HPDE6-E6E7 (cell line): Measurements from ENCODE around the gene HK3.

Source experiments
- DNase-seq: peaks from one replicate; pipeline ENCODE4 v3.0.0; 2011; ENCODE audit warnings: missing footprints; ENCODE audit errors: extremely low spot score

The HK3 gene

DNA sequence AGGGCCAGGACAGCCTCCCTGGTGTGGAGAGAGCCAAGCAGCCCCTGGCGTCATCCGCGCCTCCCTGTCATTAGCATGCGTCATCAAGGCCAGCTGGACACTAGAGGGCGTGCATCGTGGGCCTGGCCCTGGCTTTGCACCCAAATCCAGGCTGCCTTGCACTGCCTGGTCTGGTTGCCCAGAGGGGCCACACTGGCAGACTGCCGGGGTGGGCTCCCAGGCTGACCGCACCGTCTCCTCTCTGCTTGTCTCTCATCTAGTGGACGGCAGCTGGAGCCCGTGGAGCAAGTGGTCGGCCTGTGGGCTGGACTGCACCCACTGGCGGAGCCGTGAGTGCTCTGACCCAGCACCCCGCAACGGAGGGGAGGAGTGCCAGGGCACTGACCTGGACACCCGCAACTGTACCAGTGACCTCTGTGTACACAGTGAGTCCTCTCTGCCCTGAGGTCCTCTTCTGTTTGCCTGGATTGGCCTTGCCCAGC, 29.0 kb downstream of the HK3 start:
- DNase-seq = no peak

- no peak for DNase-seq
Measured at GRCh38 chr5:176869501-176870109, 29.5 kb downstream of the HK3 start.

DNA sequence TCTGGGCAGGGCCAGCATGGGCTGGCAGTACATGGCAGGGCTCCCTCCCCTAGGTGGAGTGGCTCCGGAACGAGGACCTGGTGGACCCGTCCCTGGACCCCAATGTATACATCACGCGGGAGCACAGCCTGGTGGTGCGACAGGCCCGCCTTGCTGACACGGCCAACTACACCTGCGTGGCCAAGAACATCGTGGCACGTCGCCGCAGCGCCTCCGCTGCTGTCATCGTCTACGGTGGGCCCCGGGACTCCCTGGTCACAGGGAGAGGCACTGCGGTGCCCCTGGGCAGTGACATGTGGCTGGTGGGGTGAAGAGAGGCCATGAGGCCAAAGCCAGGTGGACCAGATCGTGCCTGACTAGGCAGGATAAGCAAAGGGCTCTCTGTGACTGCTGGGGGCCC, 30.4 kb downstream of the HK3 start:
- no peak for DNase-seq

DNA sequence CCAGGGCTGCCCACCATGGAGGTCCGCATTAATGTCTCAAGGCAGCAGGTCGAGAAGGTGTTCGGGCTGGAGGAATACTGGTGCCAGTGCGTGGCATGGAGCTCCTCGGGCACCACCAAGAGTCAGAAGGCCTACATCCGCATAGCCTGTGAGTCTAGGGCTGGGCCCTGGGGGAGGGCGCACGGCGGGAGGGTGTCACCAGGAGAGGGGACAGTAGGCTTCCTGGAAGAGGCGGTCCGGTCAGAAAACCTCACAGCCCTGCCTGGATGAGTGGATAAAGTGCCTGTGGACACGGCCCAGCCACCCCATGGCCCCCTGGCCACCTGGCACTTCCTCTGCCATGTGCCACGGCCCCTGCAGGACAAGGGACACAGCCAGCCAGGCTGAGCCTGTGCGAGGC, 31.0 kb downstream of the HK3 start:
- no peak for DNase-seq

- no peak for DNase-seq
Measured at GRCh38 chr5:176866707-176867310, 32.3 kb downstream of the HK3 start.

- no peak for DNase-seq
Measured at GRCh38 chr5:176865964-176866363, 33.2 kb downstream of the HK3 start.

- no peak for DNase-seq
Measured at GRCh38 chr5:176864755-176865154, 34.4 kb downstream of the HK3 start.

GRCh38 chr5:176863765-176864098, 35.4 kb downstream of the HK3 start:
- no peak for DNase-seq

- DNase-seq = no peak
Measured at GRCh38 chr5:176863041-176863764, 35.9 kb downstream of the HK3 start.

- DNase-seq = no peak
Measured at GRCh38 chr5:176862330-176862995, 36.7 kb downstream of the HK3 start.

DNA sequence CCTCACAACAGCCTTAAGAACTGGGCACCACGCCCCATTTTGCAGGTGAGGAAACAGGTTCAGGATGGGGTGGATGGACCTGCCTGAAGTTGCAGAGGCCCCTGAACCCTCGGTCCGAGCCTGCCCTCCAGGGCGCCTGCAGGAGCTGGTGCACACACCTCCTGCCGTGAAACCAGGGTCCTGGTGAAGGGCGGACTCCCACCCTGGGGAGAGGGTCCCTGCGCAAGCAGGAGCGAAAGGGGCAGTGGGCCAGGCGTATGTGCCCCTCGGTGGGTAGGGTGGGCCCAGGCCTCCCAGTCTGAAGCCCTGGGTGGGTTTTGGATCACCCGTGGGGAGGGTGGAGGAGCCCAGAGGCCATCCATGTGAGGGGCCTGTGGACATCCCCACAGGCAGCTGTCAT, 37.9 kb downstream of the HK3 start:
- DNase-seq = no peak

DNA sequence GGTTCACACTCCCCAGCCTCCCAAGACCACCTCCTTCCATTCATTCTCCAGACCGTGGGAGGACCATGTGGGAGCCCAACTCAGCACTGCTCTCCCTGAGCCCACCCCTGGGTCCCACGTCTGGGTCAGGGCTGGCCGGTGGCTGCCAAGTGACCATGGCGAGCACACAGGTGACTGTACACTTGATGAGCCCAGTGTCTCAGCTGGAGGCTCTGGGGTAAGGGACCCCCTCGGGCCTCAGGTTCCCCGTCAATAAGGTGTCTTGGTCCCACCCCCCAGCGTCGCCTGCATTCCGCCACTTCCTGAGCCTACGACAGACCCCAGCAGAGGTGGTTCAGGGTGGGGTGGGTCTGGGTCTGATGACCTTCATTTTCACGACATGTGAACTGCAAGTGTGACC, 38.8 kb downstream of the HK3 start:
- DNase-seq = no peak

DNA sequence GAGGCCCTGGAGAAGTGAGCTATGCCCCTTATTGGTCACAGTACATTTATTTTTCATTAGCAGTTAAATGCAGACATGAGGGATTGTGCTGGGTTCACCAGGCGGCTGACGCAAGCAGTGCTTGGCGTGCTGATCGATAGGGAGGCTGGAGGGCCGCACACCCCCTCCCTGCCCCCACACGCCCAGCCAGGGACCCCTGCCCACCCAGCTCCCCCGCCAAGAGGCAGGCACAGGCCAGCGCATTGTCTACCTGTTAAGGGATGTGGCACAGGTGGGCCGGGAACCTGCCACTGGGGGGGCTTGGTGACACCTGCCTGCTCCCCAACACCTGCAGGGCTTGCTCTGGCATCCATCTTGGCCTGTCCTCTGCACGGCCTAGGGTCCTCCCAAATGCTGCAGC, 39.2 kb downstream of the HK3 start:
- DNase-seq = no peak

DNA sequence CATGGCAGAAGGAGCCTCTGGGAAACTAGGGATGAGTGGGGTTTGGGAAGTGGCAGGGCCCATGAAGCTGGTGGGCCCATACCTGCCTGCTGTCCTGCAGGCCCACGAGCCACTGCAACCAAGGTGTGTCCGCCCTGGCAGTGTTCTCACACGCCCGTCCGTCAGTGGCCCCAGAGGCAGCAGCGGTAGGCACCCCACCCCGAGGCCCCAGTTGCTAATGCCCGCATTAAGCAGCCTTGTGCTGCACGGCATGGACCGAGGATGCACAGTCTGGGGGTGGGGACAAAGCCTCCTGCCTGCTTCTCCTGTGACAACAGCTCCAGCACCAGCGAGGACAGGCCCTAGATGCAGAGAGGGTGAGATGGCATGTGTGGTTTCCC, 41.3 kb downstream of the HK3 start:
- no peak for DNase-seq

GRCh38 chr5:176857216-176857893, 41.8 kb downstream of the HK3 start:
- DNase-seq = no peak

GRCh38 chr5:176856746-176857145, 42.4 kb downstream of the HK3 start:
- no peak for DNase-seq

GRCh38 chr5:176855598-176855997, 43.5 kb downstream of the HK3 start:
- no peak for DNase-seq

GRCh38 chr5:176854164-176854563, 45.0 kb downstream of the HK3 start:
- DNase-seq = no peak

GRCh38 chr5:176853151-176853778, 45.9 kb downstream of the HK3 start:
- no peak for DNase-seq

DNA sequence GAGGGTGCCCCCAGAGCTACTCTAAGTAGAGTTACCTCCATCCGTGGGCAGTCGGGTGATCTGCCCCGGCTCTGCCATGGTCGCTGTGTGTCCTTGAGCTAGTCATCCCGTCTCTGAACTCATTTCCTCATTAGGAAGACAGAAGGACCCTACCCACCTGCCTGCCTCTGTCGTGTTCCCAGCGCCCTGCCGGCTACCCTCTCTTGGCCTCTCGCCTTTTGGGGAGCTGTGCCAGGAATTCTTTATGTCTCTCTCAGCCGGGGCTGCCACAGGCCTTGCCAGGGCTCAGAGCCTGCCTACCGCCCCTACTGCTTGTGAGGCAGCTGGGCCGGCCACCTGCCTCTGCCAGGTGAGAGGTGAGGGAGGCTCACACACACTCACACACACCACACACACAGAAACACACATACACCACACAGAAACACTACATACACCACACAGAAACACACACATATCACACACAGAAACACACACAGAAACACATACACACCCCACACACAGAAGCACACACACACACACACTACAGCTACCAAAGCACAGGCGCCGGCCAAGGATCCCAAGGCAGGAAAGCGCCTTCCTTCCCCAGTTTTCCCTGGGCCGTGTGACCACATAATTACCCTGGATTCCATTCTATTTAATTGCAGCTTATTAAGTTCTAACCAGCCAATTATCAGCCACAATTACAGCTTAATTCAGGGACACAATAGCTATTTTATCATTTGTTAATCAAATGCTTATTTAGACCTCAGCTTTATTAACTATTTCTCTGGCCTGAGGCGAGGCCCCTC, 47.1 kb downstream of the HK3 start:
- no peak for DNase-seq

DNA sequence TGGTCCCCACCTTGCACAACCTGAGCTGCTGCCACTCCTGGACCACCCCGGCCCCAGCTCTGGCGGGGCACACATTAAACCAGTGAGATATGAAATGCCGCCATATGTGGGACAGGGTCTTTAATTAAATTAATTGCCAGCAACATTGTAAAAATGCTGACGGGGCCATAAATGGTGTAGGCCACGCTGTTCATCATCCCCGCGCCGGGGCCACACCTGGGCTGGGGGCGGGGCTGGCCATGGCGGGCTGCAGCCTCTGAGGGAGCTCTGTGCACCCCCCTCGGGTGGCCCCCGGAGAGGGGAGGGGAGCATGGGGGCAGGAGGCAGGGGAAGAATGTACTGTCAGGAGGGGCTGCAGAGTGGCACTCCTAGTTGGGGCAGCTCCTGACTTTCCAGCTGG, 47.8 kb downstream of the HK3 start:
- no peak for DNase-seq
